NCI-H345 (cell line): ENCODE results near the gene TMEM120A.
"Not testable (repeated sequence)": the region's sequence is repeated elsewhere in the genome, so short reads cannot be mapped to it uniquely, and the experiment has no call there.

Source experiments
- DNase-seq: peaks from one replicate; lab custom pipeline; 2025; lab: John Stamatoyannopoulos, UW

Gene TMEM120A

DNA sequence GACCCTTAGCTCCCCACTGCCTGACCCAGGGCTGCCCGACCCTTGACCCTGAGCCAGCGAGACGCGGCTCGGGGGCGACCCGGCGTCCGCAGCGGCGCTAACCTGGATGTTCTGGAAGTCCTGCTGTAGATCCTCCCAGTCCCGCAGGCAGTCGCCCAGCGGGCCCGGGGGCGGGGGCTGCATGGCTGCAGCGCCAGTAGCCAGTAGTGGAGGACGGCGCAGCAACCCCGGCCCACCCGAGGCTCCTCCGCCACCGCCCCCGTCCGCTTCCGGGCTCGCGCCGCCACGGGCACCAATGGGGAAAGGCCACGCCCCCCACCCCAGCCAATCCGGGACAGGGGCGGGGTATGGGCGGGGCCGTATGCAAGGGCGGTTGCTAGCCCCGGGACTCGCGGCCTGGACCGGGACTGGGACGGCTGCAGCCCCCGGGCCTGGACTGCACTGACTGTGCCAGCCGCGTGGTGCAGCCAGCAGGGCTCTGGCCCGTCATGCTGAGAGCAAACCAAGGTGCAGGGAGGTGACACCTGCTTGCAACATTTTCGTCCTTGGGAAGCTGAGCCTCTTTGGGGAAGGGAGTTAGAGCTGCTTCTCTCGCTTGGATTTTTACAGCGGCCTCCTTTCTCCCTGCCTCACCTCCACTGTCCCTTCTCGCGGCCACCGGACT is at the start of gene TMEM120A:
Gene TMEM120A, minus strand, starts transcription at position 208 of the 664 bp plus-strand sequence. Its CDS starts 25 bp downstream, at position 183.
- peak; percentile 93 for DNase-seq

DNA sequence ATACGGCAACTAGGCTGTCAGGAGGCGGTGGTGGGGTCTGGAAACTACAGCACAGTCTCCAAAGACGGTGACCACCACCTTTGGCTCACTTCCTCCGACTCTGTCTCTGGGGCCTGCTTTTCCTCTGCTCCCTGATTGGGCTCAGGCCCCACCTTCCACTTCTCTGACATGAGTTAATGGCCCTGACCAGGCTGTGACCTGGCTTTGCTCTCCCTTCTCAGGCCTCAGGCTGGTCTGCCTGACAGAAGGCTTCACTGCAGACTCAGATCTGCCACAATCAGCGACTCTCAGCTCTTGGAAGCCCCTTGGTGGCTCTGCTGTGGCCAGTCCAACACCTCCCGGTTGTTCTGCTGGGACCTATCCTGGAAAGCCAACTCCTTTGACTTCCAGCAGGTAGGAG is 45.7 kb upstream of the TMEM120A start:
- no peak for DNase-seq

DNA sequence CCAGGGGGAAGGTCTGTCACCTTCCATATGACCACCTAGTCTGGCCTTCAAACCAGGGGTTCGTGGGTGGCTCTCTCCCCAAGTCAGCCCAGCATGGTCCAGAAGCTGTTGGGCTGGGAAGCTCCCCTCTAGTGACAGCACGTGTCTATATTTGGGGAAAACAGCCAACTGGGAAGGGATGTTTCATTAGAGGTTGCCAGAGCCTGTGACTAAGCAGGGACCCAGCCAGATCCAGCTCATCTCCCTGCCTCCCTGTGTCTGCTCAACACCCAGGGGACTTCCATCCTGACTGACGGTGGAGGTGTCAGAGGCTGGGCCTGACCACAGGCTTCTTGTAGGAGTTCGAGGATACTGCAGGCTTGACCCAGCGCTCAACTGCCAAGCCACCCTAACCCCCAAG is 42.9 kb upstream of the TMEM120A start:
- DNase-seq: no peak

DNA sequence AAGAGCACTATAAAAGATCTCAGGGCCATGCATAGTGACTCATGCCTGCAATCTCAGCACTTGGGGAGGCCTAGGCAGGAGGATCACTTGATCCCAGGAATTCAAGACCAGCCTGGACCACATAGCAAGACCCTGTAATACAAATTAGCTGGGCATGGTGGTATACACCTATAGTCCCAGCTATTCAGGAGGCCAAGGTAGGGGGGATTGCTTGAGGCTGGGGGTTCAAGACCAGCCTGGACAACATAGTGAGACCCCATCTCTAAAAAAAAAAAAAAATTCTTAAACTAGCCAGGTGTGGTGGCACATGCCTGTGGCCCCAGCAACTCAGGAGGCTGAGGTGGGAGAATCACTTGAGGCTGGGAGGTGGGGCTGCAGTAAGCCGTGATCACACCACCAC is 37.6 kb upstream of the TMEM120A start:
- DNase-seq: no peak

DNA sequence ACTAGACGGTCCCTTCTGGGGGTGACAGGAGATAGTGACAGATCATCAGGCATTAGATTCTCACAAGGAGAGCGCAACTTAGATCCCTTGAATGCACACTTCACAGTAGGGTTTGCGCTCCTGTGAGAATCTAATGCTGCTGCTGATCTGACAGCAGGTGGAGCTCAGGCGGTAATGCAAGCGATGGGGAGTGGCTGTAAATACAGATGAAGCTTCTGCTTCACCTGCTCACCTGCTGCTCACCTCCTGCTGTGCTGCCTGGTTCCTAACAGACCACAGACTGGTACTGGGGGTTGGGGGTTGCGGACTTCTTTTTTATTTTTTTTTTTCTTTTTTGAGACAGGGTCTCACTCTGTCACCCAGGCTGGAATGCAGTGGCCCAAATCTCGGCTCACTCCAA is 35.3 kb upstream of the TMEM120A start:
- peak; percentile 21 for DNase-seq

DNA sequence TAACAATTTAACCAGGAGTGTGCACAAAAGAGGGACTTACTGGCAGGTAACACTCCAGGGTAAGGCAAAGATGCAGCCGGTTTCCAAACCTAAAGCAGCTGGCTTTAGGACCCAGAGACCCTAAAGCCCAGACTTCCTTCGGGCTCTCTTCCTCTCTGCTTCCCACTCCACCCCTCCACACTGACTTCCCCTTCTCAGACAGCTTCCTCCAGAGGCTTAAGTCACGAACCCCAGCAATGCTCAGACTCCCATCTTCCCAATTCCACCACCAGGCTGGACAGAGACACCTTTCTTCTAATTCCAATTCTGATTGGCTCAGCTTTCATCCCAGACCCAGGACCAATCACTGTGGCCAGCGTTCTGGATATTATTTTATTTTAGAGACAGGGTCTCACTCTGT is 28.6 kb upstream of the TMEM120A start:
- DNase-seq: no peak

DNA sequence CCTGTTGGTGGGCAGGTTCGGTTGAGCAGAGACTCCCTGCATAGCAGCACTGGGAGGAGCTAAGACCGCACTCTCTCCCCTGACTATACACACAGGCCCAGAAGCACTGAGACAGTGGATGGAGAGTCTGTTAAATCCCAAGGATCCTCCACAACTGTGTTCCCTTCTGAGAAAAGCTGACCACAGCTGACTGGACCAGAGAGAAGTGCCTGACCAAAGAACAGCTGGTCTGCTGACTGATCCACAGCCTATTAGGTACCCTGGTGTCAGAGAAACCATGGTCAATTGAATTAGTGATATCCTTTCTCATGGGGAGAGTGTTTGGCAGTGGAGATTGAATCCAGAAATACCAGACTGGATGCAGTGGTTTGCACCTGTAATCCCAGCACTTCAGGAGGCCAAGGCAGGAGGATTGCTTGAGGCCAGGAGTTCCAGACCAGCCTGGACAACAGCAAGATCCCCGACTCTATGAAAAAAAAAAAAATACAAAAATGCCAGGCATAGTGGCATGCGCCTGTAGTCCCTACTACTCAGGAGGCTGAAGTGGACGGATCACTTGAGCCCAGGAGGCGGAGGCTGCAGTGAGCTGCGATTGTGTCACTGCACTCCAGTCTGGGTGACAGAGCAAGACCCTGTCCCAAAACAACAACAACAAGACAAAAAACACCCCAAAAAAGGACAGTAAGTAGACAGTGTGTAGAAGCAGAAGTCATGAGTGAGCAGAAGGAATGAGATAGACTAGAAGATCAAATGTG is 27.8 kb upstream of the TMEM120A start:
- DNase-seq: no peak

DNA sequence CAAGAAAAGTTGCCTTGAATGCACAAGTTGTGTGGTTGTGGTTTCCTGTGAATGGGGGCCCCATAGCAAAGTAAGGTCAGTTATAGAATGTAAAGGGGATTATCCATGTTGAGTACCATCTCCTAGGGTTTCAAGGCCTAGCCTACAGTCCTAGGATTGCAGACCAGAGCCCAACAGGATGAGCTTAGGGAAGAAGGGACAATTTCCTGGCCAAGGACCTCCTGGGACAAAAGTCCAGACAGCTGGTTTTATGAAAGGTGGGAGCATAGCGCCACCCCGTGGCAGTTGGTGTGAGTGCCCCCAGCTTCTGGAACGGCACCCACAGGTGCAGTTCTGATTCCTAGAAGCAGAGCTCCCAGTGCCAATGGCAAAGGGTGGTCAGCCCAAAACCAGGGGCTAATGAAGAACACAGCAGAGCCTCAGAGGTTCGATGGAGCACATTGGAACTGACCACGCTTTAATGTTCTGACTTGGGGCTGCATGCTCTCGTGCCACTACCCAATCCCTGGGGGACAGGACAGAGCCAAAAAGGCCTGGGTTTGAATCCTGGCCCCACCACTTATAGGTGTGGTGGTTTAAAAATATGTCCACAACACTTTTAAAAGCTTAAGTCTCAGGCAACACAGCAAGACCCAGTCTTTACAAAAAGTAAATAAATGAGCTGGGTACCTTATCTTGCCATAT is 25.8 kb upstream of the TMEM120A start:
- DNase-seq: peak; percentile 46

DNA sequence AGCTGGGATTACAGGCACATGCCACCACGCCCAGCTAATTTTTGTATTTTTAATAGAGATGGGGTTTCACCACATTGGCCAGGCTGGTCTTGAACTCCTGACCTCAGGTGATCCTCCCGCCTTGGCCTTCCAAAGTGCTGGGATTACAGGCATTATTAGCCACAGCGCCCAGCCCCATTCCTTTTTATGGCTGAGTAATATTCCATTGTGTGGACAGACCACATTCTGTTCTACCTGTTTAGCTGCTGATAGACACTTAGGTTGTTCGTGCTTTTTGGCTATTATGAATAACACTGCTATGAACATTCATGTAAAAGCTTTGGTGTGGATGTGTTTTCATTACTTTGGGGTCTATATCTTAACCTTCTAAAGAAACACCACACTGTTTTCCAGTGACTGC is 24.1 kb upstream of the TMEM120A start:
- not testable (repeated sequence) for DNase-seq

DNA sequence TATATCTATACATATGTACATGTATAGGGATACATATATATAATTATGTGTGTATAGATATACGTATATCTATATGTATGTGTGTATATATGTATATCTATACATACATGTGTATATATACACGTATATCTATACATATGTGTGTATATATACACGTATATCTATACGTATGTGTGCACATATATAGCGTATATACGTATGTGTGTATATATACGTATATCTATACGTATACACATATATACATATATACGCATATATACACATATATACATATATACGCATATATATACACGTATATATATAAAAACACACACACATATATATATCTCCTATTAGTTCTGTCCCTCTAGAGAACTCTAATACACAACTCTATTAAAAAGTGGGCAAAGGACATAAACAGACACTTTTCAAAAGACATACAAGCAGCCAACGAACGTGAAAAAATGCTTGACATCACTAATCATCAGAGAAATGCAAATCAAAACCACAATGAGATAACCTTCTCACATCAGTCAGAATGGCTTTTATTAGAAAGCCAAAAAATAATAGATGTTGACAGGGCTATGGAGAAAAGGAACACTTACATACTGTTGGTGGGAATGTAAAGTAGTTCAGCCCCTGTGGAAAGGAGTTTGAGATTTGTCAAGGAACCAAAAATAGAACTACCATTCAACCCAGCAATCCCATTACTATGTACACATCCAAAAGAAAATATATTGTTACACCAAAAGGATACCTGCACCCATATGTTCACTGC is 22.0 kb upstream of the TMEM120A start:
- no peak for DNase-seq

DNA sequence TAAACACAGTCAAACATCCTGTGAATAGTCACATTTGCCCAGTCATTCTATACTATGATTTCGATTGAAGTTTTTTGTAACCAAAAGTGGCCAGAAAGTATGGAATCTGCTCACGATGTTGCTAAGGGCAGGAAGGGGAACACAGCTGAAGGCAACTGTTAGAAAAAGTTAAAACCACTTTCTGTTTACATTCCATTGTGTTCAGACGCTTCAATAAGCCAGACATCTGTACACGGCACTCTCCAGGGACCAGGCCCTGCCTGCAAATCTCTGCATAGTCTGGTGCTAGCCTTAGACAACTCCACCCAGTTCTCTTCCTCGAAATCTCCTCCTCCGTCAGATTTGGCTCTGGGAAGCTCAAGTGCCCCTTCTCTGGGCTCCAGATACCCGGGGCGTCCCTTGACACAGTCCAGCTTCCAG is 17.1 kb upstream of the TMEM120A start:
- no peak for DNase-seq

DNA sequence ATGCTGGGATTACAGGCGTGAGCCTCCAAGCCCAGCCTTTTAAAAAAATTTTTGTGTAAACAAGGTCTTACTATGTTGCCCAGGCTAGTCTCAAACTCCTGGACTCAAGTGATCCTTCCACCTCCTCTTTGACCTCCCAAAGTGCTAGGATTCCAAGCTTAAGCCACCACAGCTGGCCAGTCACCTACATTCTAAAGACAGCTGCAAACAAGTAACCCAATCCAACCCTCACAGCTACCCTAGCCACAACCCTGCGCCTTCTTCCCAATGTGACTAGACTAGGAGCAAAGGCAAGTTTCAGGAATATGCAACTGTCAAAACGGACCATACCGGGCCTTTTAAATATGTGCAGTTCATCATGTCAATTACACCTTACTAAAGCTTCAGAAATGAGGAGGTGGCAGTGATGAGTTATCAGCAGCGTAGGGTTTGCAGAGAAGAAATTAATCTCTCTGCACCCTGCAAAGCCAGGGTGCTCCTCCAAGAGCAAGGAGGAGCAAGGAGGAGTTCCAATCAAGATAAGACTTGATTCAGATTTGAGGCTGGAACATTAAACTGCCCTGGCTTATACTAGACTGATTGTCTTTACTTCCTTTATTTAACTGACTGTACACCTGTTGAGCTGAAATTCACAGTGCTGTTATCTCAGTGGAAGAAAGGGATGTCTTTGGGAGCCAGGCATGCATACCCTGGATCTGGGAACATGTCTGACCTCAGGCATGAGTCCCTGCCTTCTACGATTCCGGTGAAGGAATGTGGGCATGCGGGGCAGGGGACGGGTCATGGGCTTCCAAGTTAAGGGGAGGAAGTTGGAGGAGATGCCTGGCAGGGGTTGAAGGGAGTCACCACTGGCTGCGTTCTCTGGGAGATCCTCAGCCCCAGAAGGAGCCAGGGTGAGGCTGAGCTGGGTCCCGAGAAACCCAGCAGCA is 15.5 kb upstream of the TMEM120A start:
- no peak for DNase-seq

DNA sequence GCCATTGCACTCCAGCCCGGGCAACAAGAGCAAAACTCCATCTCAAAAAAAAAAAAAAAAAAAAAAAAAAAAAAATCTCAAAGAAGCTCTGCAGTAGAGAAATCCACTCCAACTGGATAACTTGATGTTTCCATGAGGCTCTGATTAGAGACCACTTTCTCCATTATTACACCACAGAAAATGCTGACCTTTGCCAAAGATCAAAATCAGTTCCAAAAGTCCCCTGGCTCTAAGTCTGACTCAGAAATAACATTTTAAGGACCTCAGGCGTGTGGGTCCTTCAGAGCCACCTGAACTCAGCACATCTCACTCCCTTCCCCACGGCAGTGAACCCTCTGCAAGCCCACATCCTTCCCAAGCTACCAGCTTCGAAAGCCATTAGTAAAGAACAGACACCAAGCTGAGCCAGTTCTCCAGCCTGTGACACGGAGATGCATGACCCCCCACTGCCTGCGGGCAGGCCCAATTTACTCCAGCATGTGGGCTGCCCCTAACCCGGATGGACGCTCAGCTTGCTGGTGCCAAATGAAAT is 13.8 kb upstream of the TMEM120A start:
- DNase-seq: no peak

DNA sequence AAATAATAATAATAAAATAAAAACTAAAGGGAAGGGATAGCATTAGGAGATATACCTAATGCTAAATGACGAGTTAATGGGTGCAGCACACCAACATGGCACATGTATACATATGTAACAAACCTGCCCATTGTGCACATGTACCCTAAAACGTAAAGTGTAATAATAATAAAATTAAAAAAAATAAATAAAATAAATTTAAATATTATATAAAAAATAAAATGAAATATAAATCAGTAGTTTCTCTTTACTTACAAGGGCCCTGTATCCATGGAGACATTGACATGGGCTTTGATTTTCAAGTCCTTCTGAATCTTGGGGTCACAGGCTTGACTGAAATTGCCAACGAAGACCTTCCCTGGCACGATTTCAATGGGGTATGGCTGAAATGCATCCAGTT is 10.6 kb upstream of the TMEM120A start:
- not testable (repeated sequence) for DNase-seq

DNA sequence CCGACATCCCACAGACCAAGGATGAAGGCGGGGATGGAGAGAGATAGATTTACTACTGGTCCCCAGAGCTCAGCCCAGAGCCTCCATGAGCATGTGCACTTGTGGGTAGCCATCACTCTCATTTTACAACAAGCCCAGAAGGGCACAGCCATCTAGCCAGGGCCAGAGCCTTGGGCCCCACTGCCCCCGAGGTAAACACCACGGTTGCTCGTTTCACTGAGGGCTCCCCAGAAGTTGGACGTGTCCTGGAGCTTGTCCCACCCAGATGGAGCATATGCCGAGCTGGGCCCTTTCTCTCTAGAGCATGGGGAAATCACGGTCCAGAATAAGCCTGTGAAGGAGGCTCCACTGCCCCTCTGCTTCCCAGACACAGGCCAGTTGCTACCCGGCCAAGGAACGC is 9.0 kb upstream of the TMEM120A start:
- DNase-seq: no peak

DNA sequence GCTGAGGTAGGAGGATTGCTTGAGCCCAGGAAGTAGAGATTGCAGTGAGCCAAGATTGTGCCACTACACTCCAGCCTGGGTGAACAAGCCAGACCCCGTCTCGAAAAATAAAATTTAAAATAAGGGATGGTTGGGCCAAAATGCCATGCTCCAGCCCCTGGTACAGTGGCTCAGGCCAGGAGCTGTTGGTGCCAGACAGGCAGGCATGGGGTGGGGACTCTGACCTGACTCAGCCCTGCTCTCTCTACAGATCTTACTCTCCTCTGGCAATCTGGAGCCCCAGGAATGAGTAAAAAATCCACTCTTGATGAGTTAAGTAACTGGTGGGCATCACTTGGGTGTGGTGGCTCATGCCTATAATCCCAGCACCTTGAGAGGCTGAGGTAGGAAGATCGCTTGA is 8.4 kb upstream of the TMEM120A start:
- no peak for DNase-seq

DNA sequence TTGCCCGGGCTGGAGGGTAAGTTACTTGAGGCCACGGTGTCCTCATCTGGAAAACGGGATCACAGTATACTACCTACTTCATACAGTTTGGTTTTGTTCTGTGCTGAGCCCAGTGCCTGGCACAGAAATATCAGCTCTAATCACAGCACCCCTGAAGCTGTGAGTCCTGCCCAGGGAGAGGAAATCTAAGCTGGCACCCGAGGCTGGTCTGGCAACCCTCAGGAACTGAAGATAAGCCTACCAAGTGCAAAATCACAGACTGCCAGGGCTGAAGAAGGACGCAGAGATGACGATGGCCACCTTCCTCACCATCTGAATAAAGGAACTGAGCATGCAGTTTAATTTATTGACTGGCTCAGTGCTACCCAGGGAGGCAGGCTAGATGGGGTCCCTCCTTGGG is 7.7 kb upstream of the TMEM120A start:
- DNase-seq: no peak

DNA sequence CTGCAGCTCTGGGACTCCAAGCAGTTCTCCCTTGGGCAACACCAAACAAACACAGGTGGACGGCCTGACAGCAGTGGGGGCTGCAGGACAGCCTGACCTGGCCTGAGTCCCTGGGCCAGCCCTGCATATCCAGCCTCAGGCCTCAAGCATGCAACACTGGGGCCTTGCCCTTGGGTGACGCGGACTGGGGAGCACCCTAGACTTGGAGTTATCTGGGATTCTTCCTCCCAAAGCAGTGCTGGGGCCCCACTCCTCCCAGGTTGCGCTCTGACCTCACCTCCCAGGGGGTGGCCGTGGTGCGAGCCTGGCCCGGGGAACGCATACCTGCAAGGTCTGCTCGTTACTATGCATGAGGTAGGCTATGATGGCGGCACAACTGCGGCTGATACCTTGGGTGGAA is 6.2 kb upstream of the TMEM120A start:
- no peak for DNase-seq

DNA sequence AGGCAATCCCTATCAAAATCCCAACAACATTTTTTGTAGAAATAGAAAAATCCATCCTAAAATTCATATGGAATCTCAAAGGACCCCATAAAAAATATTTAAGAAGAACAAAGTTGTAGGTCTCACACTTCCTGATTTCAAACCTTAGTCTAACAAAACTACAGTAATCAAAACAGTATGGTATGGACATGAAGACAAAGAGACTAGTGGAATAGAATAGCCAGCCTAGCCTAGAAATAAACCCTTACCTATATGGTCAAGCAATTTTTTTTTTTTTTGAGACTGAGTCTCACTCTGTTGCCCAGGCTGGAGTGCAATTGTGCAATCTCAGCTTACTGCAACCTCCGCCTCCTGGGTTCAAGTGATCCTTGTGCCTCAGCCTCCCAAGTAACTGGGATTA is 3.6 kb upstream of the TMEM120A start:
- no peak for DNase-seq

DNA sequence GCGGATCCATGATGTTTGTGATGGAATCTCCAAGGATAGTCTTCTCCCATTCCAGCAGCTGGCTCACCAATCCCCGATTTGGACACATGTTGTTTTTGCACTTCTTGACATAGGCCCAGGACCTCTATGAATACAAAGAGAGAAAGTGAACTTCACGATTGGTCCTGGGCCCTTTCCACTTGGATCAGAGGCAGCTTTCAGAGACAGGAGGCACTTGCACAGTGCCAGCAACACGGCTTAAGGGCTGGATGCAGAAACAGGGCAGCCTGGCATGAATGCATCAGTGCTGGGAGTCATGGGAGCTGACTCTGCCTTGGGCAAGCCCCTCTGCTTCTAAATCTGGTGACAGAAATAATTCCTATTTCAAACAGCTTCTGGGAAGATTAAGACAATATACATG is 2.1 kb upstream of the TMEM120A start:
- DNase-seq: no peak

DNA sequence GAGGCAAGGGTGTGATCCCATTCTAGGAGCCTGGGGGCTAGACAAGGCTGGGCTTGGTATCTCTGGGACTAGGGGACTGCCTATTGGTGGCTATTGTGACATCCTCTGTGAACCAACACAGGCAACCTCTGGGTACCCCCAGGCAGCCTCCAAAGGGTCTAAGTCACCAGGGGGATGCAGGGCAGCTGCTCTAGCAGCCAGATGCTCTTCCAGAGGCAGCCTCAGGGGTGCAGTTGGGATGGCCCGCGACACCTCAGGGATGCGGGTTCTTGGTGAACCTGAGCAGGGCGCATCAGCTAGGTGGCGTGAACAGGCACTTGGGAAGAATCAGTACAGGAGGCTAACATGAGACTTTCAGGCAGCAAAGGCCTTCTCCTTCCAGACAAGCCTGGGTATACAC is 1.6 kb upstream of the TMEM120A start:
- DNase-seq: no peak
